ENCODE results near the gene XRN2.
"Not testable (repeated sequence)": the region's sequence is repeated elsewhere in the genome, so short reads cannot be mapped to it uniquely, and the experiment has no call there.

Gene XRN2

DNA sequence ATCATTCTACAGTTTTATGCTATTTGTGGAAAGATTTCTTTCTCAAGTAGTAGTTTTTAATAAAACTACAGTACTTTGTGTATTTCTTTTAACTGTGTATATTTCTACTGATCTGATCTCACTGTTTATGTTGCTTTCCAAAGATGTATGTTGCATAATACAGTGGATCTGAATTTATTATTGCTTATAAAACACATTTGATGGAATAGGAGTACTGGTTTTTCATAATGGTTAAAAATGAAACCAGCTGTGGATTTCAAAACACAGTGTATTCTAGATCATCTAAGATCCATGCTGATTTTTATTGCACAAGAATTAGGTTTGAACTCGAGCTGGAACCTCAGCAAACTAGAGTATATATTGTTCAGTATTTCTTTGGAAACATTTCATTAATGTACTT, 86.2 kb downstream of the XRN2 start:
- no peak for DNase-seq

GRCh38 chr20:21390768-21391167, 87.6 kb downstream of the XRN2 start:
- DNase-seq, result no peak

GRCh38 chr20:21391185-21391971, 88.2 kb downstream of the XRN2 start:
- no peak for DNase-seq

- no peak for DNase-seq
These were observed 88.8 kb downstream of the XRN2 start for GRCh38 chr20:21391972-21392352.

DNA sequence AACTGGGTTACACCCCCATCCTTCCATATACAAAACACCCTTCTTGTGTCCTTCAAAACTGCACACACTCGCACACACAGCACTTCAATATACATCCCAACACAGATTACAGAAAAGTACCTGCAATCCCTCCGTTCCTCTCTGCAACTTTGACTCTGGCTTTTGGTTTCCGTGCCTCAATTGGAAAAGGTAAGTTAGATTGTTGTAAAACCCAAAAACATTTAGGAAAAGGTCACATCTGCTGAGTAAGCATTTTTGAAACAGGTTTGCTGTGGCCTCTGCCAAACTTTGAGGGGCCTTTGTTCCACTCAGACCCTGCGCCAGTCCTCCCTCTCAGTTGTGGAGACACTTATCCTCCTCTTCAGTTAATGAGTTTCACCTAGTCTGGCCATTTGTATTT, 90.0 kb downstream of the XRN2 start:
- DNase-seq, result no peak

DNA sequence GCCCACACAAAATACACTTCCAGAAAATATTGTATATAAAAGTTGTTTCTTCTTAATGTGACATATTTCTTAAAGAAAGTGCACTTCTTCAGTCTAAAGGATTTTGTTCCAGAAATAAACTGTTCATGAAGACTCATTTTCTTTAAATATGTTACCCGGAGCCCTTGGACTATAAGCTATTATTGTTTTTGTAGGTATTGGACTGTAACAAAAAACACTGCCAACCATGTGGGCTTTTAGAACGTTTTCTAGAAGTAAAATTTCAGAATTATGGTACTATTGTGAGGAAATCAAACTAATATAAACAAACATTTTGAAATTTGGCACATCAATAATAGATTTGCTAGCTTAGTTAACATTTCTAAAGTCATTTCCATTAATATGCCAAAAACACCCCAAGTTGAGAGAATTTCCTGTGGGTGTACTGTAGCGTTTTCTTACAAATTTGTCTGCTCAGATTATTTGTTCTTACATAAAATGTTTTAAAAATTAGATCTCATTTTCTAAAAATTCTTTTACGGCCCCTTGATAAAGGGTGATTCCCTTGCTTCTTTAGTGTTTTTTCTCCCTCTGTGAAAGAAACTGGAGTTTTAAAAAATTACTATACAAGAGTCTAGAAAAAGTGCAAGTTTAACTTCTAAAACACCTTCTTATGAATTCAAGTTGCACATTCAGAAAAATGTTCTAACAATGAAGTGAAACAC, 90.8 kb downstream of the XRN2 start:
- DNase-seq, result no peak

- DNase-seq, result no peak
These were observed 91.4 kb downstream of the XRN2 start for GRCh38 chr20:21394551-21394950.

- no peak for DNase-seq
These were observed 92.0 kb downstream of the XRN2 start for GRCh38 chr20:21395051-21395665.

DNA sequence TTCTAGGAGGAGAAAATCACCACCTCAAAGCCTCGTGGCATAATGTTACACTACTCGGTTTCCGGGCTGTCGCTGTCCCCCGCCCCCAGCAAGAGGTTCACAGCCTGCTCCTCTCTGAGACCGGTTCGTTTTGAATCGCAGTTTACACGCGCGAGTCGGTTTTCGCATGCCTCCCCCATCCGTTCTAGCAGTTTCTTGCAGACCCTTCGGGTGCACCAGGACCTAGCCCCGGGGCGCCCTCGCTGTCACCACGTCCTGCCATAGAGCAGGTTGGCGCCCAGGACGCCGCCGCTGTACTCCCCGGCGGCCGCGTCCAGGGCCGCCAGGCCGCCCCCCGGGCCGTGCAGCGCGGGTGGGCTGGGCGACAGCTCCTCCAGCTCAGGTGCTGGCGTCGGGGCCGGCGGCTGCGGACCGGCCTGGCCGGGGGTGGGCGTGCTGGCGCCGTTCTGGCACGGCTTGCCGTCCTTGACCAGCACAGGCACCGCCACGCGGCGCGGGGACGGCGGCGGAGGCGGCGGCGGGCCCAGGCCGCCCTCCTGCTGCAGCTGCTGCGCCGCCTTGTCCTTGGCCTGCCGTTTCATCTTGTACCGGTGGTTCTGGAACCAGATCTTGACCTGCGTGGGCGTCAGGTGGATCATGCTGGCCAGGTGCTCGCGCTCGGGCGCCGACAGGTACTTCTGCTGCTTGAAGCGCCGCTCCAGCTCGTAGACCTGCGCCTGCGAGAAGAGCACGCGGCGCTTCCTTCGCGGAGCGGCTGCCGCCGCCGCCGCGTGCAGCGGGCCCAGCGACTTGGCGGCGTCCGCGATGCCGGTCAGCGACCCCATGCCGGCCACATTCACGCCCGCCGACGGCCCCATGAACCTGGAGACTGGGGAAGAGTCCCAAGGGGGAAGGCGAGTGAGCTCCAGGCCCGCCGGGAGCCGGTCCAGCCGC, 92.8 kb downstream of the XRN2 start:
- no peak for DNase-seq

- no peak for DNase-seq
These were observed 93.6 kb downstream of the XRN2 start for GRCh38 chr20:21396599-21397340.

- DNase-seq, result no peak
These were observed 94.4 kb downstream of the XRN2 start, which contains the start of gene NKX2-4 for GRCh38 chr20:21397341-21398108. TSS of gene NKX2-4 (minus strand) at chr20:21397526. CDS start at chr20:21397399, 127 bp downstream.

DNA sequence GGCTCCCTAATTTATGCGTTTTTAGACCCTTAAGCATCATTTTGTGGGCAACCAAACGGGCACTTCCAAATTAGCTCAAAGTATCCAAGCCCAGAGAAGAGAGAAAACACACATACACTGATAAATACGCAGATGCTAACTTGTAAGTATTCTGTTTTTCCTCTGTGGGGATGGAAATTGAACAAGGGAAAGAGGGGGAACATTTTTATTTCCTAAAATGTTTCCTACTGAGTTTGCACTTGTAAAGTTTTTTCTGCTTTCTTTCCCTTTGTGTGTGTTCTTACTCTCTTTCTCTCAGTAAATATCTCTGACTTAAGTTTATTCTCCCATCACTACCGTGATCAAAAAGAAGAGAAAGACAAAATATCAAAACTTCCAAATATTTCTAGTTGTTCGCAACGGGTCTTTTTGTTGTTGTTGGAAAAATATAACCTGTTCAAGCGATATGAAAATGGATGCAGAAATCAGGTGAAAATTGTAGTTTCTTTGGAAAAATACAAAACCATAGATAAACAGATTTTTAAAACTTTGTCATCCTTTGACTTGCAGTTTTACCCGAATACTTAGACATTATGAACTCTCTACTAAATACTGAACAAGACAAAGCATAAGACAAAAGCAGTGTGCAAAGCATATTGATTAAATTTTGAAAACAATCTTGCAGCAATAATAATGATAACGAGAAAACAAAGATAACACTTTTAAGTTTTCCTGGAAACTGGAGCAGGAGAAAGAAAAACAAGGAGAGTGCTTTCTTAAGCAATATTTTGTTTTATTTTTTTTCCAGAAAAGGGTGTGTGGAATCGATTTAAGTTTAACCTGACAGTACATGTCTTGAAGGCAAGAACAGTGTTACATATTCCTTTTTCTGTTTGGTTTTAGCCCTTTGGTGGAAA, 95.2 kb downstream of the XRN2 start:
- no peak for DNase-seq

DNA sequence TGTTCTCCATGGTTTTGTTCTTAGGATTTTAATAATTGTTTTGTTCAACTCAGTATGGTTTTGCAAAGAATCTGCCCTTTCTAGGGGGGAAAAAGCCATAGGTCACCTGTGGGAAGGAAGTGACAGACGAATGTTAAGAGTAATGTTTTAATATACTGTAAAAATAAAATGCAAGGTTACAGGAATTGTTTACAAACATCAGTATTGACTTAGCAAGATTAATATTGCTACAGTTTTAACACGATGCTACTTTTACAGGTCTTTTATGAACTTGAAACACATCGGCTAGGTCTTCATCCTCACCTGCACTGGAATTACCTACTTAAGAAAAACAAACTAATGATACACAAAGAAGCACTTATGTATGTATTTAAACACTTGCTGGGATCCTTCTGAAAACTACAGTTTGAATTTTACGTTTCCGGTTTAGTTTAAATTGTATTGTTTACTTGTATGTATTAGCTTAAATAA, 95.9 kb downstream of the XRN2 start:
- DNase-seq, result no peak

DNA sequence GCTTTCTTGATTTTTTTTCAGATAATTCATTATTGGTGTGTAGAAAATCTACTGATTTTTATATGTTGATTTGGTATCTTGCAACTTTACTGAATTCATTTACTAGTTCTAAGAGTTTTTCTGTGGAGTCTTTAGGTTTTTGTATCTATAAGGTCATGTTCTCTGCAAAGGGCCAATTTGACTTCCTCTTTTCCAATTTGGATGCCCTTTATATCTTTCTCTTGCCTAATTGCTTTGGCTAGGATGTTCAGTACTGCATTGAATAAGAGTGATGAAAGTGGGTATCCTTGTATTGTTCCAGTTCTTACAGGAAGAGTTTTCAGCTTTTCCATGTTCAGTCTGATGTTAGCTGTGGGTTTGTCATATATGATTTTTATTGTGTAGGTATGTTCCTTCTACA, 108.6 kb downstream of the XRN2 start:
- DNase-seq, result no peak

GRCh38 chr20:21413996-21414395, 110.9 kb downstream of the XRN2 start:
- DNase-seq, result not testable (repeated sequence)

- not testable (repeated sequence) for DNase-seq
These were observed 116.0 kb downstream of the XRN2 start for GRCh38 chr20:21419147-21419546.

DNA sequence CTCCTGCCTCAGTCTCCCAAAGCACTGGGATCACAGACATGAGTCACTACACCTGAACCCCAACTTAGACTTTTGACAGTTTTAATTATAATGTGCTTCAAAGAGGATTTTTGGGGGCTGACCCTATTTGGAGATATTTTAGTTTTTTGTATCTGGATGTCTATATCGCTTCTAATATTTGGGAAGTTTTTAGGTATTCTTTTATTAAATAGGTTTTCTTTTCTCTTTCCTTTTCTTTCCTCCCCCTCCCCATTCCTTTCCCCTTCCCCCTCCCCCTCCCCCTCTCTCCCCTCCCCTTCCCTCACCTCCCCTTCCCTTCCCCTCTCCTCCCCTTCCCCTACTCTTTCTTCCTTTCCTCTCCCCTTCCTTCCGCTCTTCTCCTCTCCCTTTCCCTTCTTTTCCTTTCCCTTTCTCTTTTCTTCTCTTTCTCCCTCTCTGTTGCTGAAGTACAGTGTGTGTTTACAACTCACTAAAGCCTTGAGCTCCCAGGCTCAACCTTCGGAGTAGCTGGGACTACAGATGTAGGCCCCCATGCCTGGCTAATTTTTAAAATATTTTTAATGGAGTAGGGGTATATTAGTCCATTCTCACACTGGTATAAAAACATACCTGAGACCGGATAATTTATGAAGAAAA, 118.6 kb downstream of the XRN2 start:
- no peak for DNase-seq

DNA sequence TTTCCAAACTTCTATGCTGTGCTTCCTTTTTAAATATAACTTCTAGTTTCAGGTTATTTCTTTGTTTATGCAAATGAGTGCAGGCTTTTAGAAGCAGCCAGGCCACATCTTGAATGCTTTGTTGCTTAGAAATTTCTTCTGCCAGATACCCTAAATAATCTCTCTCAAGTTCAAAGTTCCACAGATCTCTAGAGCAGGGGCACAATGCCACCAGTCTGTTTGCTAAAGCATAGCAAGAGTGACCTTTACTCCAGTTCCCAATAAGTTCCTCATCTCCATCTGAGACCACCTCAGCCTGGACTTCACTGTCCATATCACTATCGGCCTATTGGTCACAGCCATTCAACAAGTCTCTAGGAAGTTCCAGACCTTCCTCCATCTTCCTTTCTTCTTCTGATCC, 120.6 kb downstream of the XRN2 start:
- DNase-seq, result not testable (repeated sequence)
